Gastroesophageal sphincter (tissue), 3 donors: Measurements from ENCODE around the gene TRPC4.

Experiments used
- POLR2A ChIP-seq, 2 donors: fragments of 450-650 bp; IDR thresholded peaks; one replicate each; pipeline ENCODE4 v1.6.1; 2017; ENCODE audit warnings: antibody characterized with exemption in 2 of 2, mild to moderate bottlenecking in 2 of 2, moderate library complexity in 1 of 2
- TF ChIP-seq, protein P1 (sequence below), 4 experiments: fragments of 200-600 bp in 2 of 4; fragments of 450-650 bp in 2 of 4; sonication (generic) in 1 of 4; IDR thresholded peaks; one replicate each; pipeline ENCODE4 v1.5.1; 2017 to 2019; ENCODE audit warnings: antibody characterized with exemption in 4 of 4, mild to moderate bottlenecking in 2 of 4, moderate library complexity in 2 of 4

- TF ChIP-seq, protein P1, sequence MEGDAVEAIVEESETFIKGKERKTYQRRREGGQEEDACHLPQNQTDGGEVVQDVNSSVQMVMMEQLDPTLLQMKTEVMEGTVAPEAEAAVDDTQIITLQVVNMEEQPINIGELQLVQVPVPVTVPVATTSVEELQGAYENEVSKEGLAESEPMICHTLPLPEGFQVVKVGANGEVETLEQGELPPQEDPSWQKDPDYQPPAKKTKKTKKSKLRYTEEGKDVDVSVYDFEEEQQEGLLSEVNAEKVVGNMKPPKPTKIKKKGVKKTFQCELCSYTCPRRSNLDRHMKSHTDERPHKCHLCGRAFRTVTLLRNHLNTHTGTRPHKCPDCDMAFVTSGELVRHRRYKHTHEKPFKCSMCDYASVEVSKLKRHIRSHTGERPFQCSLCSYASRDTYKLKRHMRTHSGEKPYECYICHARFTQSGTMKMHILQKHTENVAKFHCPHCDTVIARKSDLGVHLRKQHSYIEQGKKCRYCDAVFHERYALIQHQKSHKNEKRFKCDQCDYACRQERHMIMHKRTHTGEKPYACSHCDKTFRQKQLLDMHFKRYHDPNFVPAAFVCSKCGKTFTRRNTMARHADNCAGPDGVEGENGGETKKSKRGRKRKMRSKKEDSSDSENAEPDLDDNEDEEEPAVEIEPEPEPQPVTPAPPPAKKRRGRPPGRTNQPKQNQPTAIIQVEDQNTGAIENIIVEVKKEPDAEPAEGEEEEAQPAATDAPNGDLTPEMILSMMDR (IDR thresholded peaks at IDR 0.05) = no peak
- no peak for TF ChIP-seq POLR2A (IDR thresholded peaks at IDR 0.05)
These were observed 253.4 kb downstream of the TRPC4 start for GRCh38 chr13:37616131-37616530.
